ENCODE measurements around the gene ZNF630.
A peak's percentile ranks its signal among the peaks of the same experiment; 100 is the strongest.

DNA sequence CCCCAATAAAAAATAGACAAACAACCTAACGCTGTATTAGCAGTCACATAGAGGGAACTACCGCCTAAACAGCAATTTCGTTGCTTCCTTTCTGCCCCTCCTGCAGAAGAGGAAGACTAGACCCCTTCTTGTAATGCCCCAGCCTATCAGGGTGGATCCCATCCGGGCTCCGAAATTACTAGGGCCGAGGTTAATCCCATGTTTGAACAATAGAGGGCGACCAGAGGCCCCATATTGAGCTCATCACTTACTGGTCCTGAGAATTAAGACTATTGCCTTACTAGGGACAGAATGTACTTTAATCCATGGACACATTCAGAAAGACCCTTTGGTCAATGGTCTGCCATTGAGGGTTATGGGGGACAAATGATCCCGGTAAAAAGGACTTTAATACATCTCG lies 11.8 kb upstream of the ZNF630 start:
- peak; percentile 74 for TF ChIP-seq CTCF (conservative IDR thresholded peaks at IDR 0.05)
- no peak for TF ChIP-seq ZFX (IDR thresholded peaks at IDR 0.05)
